K562 (cell line): ENCODE data around the gene ITLN1. TPM values are rescaled to one million over a fixed set of nuclear protein-coding genes. Genes with fewer than 3 reads are reported as not detected.
A peak's percentile ranks its signal among the peaks of the same experiment; 100 is the strongest.

Experiments used
- ATAC-seq: fragments of 200-7000 bp; cut with Tn5 transposase; 3 replicates; pipeline ENCODE4 v1.9.1; 2020; ENCODE audit warnings: moderate library complexity
- BruUV-seq: library from RNA; stranded (reverse); fragments of 400-500 nt; replicated peaks from 2 replicates; lab custom pipeline; 2021; lab: Mats Ljungman, UMichigan
- CTCF ChIA-PET: fragments of 300-600 bp; formaldehyde crosslinking; extraction: SDS; loops from one replicate; lab custom pipeline; 2021; ENCODE audit warnings: low intra/inter-chr PET ratio; lab: Yijun Ruan, JAX
- POLR2A ChIA-PET: fragments of 300-600, 350-650 bp; sonication (Branson Sonifier 250); formaldehyde crosslinking; extraction: SDS; loops from one replicate; lab custom pipeline; 2021; ENCODE audit warnings: antibody characterized with exemption, inconsistent platforms; lab: Yijun Ruan, JAX
- DNase-seq, 4 experiments: peaks; one replicate each; pipeline versions ENCODE4 v3.0.0 to v3.0.0-alpha.2; 2011 to 2018; ENCODE audit warnings: low spot score in 3 of 4, mixed read lengths in 3 of 4; ENCODE audit errors: extremely low read depth in 1 of 4
- FAIRE-seq: peaks from 2 replicates; lab custom pipeline; 2011; peaks lifted over from hg19 to GRCh38; lab: Jason Lieb, UNC
- H2AFZ ChIP-seq: 2 replicates; pipeline ENCODE4 v1.6.0; 2011; ENCODE audit warnings: low read depth, low read length, control low read depth, inconsistent platforms
- H3K27ac ChIP-seq: fragments of 200-600 bp; 3 replicates; pipeline ENCODE4 v1.8.0; 2011; ENCODE audit warnings: low read depth, mild to moderate bottlenecking, control low read depth, inconsistent platforms, low read length, moderate library complexity, mixed read lengths; ENCODE audit errors: extremely low read depth
- H3K27me3 ChIP-seq, 2 experiments: fragments of 300-600 bp in 1 of 2; 2 replicates in 1 of 2; 3 replicates in 1 of 2; pipeline versions ENCODE4 v1.6.0 to v1.8.0; 2011; ENCODE audit warnings: inconsistent platforms in 2 of 2, low read length in 2 of 2, mild to moderate bottlenecking in 1 of 2, mixed read lengths in 1 of 2, moderate library complexity in 1 of 2; ENCODE audit not compliant: control insufficient read depth in 2 of 2, insufficient read depth in 2 of 2
- H3K36me3 ChIP-seq: fragments of 300-600 bp; 3 replicates; pipeline ENCODE4 v1.8.0; 2011; ENCODE audit warnings: mild to moderate bottlenecking, low read length, inconsistent platforms; ENCODE audit not compliant: control insufficient read depth, insufficient read depth
- H3K4me1 ChIP-seq, 2 experiments: fragments of 200-600 bp in 1 of 2; replicated peaks in 1 of 2; 2 replicates in 1 of 2; 3 replicates in 1 of 2; pipeline versions ENCODE4 v1.5.1 to v1.8.0; 2011; ENCODE audit warnings: inconsistent platforms in 2 of 2, low read length in 2 of 2, mild to moderate bottlenecking in 1 of 2, mixed read lengths in 1 of 2, moderate library complexity in 1 of 2; ENCODE audit not compliant: control insufficient read depth in 2 of 2, insufficient read depth in 2 of 2
- H3K4me2 ChIP-seq: 2 replicates; pipeline ENCODE4 v1.6.1; 2011; ENCODE audit warnings: low read length, control low read depth, inconsistent platforms, mixed read lengths; ENCODE audit not compliant: insufficient read depth
- H3K4me3 ChIP-seq: fragments of 200-600 bp; sonication (generic), shearing (Covaris generic); 2 replicates; pipeline ENCODE4 v1.5.1; 2016; ENCODE audit warnings: control low read depth, inconsistent platforms
- H3K79me2 ChIP-seq: fragments of 200-600 bp; 3 replicates; pipeline ENCODE4 v1.8.0; 2011; ENCODE audit warnings: low read length, inconsistent platforms; ENCODE audit not compliant: control insufficient read depth, insufficient read depth
- H3K9ac ChIP-seq, 2 experiments: 2 replicates each; pipeline versions ENCODE4 v1.6.0 to v1.6.1; 2011; ENCODE audit warnings: low read depth in 2 of 2, low read length in 2 of 2, control low read depth in 1 of 2, inconsistent platforms in 1 of 2, mild to moderate bottlenecking in 1 of 2, mixed read lengths in 1 of 2; ENCODE audit not compliant: insufficient read depth in 1 of 2
- H3K9me1 ChIP-seq: one replicate; pipeline ENCODE4 v1.6.0; 2011; ENCODE audit warnings: inconsistent platforms, mild to moderate bottlenecking, low read length, moderate library complexity; ENCODE audit not compliant: control insufficient read depth, insufficient read depth
- H3K9me3 ChIP-seq: replicated peaks from 2 replicates; pipeline ENCODE4 v1.5.1; 2011; ENCODE audit warnings: low read depth, low read length, inconsistent platforms; ENCODE audit not compliant: control insufficient read depth, insufficient read depth
- H4K20me1 ChIP-seq: replicated peaks from 2 replicates; pipeline ENCODE4 v1.6.1; 2011; ENCODE audit warnings: low read length, inconsistent platforms, mixed read lengths; ENCODE audit not compliant: control insufficient read depth, insufficient read depth
- CBFA2T3 ChIP-seq: fragments of 450-650 bp; IDR thresholded peaks from 2 replicates; pipeline ENCODE4 v1.6.1; 2017
- CBX3 ChIP-seq, 2 experiments: IDR thresholded peaks; 1 replicate in 1 of 2; 2 replicates in 1 of 2; pipeline ENCODE4 v1.6.1; 2012; ENCODE audit warnings: inconsistent platforms in 2 of 2, low read length in 2 of 2, borderline replicate concordance in 1 of 2, control low read depth in 1 of 2
- CTBP1 ChIP-seq: fragments of 450-650 bp; IDR thresholded peaks from 2 replicates; pipeline ENCODE4 v1.6.1; 2016; ENCODE audit warnings: borderline replicate concordance
- FOXJ2 ChIP-seq: fragments of 200-800 bp; sonication (Bioruptor generic); IDR thresholded peaks from 2 replicates; pipeline ENCODE4 v1.6.1; 2016; ENCODE audit warnings: missing genetic modification characterization, missing compliant biosample characterization
- HSF4 ChIP-seq: fragments of 250-450 bp; sonication (Bioruptor Pico); IDR thresholded peaks from 2 replicates; pipeline ENCODE4 v2.1.2; 2022; ENCODE audit warnings: mild to moderate bottlenecking, moderate library complexity, borderline replicate concordance
- ILF3 ChIP-seq: fragments of 450-650 bp; IDR thresholded peaks from 2 replicates; pipeline ENCODE4 v1.6.1; 2018; ENCODE audit warnings: antibody characterized with exemption, mild to moderate bottlenecking, moderate library complexity, borderline replicate concordance
- MYNN ChIP-seq, 2 experiments: sonication (generic); formaldehyde crosslinking in 1 of 2; IDR thresholded peaks; 2 replicates each; pipeline versions ENCODE4 v1.5.0 to v1.6.1; 2016 to 2020; ENCODE audit warnings: antibody characterized with exemption in 1 of 2, missing genetic modification reagents in 1 of 2
- NFATC3 ChIP-seq: fragments of 450-650 bp; IDR thresholded peaks from 2 replicates; pipeline ENCODE4 v1.6.1; 2017; ENCODE audit warnings: mild to moderate bottlenecking
- SRF ChIP-seq, 2 experiments: fragments of 250-450, 450-650 bp in 1 of 2; sonication (Bioruptor Pico) in 1 of 2; sonication (generic) in 1 of 2; formaldehyde crosslinking; IDR thresholded peaks; 2 replicates each; pipeline versions ENCODE4 v1.5.0 to v1.5.1; 2020 to 2022; ENCODE audit warnings: mild to moderate bottlenecking in 1 of 2, missing genetic modification reagents in 1 of 2
- TCF15 ChIP-seq: fragments of 250-450 bp; sonication (Bioruptor Pico); IDR thresholded peaks from 2 replicates; pipeline ENCODE4 v1.8.0; 2022; ENCODE audit warnings: moderate library complexity, mild to moderate bottlenecking, inconsistent platforms
- TEAD4 ChIP-seq, 2 experiments: sonication (generic) in 1 of 2; formaldehyde crosslinking in 1 of 2; IDR thresholded peaks; 2 replicates each; pipeline versions ENCODE4 v1.6.1 to v1.8.0; 2012 to 2022; ENCODE audit warnings: borderline replicate concordance in 1 of 2, inconsistent platforms in 1 of 2, low read length in 1 of 2, mild to moderate bottlenecking in 1 of 2, missing genetic modification reagents in 1 of 2
- TFAP4 ChIP-seq: sonication (generic); formaldehyde crosslinking; IDR thresholded peaks from 2 replicates; pipeline ENCODE4 v1.8.0; 2022; ENCODE audit warnings: missing genetic modification reagents, mild to moderate bottlenecking, moderate library complexity, borderline replicate concordance
- ZBTB17 ChIP-seq: fragments of 450-650 bp; formaldehyde crosslinking; IDR thresholded peaks from 2 replicates; pipeline ENCODE4 v1.4.0; 2020; ENCODE audit warnings: mild to moderate bottlenecking
- ZKSCAN3 ChIP-seq: fragments of 250-450 bp; sonication (Bioruptor Pico); IDR thresholded peaks from 2 replicates; pipeline ENCODE4 v1.4.0; 2020
- ZNF12 ChIP-seq: sonication (generic); formaldehyde crosslinking; IDR thresholded peaks from 2 replicates; pipeline ENCODE4 v1.4.0; 2020; ENCODE audit warnings: mild to moderate bottlenecking, missing genetic modification reagents
- ZNF431 ChIP-seq: sonication (generic); formaldehyde crosslinking; IDR thresholded peaks from 2 replicates; pipeline ENCODE4 v1.8.0; 2022; ENCODE audit warnings: mild to moderate bottlenecking, missing genetic modification reagents
- WGBS: fragments of 100-300 bp; shearing (Covaris generic); methylation state at CpG from one replicate; pipeline ENCODE4 v1.1.6; 2016; ENCODE audit warnings: low coverage, mixed read lengths; ENCODE audit not compliant: insufficient coverage; ENCODE audit errors: missing lambda C conversion rate; 5-methylcytosine and 5-hydroxymethylcytosine counted together
- in situ Hi-C: fragments of 300-500 bp; cut with MboI; formaldehyde crosslinking; loops from 4 replicates; pipeline ENCODE4 v1.15.0; 2018; ENCODE audit warnings: inconsistent platforms, mixed read lengths
- intact Hi-C: fragments of 100-400 bp; cut with micrococcal nuclease; formaldehyde crosslinking; loops from 2 replicates; pipeline ENCODE4 v1.14.2; 2022
- polyA plus RNA-seq, 8 experiments: library from polyadenylated mRNA; depleted of rRNA in 4 of 8; stranded (reverse) in 5 of 8; unstranded in 3 of 8; fragments of >200 nt; fragmentation: Nextera tagmentation in 2 of 8; fragmentation: Illumina TruSeq in 1 of 8; extraction: Ambion mirVana in 2 of 8; extraction: Trizol in 1 of 8; gene quantifications; 2 replicates each; pipeline versions ENCODE4 v1.2.1 to v1.2.3, GENCODE V29; 2011 to 2014; ENCODE audit warnings: inconsistent platforms in 1 of 8, missing spikeins in 1 of 8
- total RNA-seq, 7 experiments: library from RNA; depleted of rRNA in 6 of 7; stranded (reverse); fragments of >200 nt in 6 of 7; fragmentation: Illumina TruSeq in 2 of 7; extraction: Trizol in 2 of 7; gene quantifications; 2 replicates each; pipeline versions ENCODE4 v1.2.1 to v1.2.3, GENCODE V29; 2011 to 2021; ENCODE audit warnings: low replicate concordance in 1 of 7

ITLN1 gene
- total and polyA plus RNA-seq, 9 of the 15 experiments (the other 6 are each of a cell fraction or from before 2014, with no cell fraction given): not detected

- Histone ChIP-seq H3K9ac (no peak overlapping the region), H3K79me2 (no peaks in the 10 kb centered on the region), H3K4me1 (0 out of 5 replicates have a peak, but pooled peaks cover 0 to 3% of the 10 kb centered on the region in 2 experiments), H4K20me1 (no peaks in the 10 kb centered on the region), H3K4me3 (no peak overlapping the region), H3K9me1 (no peaks in the 10 kb centered on the region), H3K4me2 (no peak overlapping the region), H3K27me3 (peaks cover 2 to 20% of the 10 kb centered on the region in 2 experiments; a peak in 2 of 5 replicates), H3K9me3 (no peaks in the 10 kb centered on the region)
- DNase-seq: no peak
- CTCF ChIA-PET: interaction anchor here (0.6 to 2.3 kb wide), 3 partner anchors 115 to 322 kb away, joined by 3 to 18 read pairs (median 7); partner anchors contain the start of gene ITLN2
- 4% methylated on average over 3 of the region's 3 CpGs for WGBS
- no peak for FAIRE-seq
- POLR2A ChIA-PET: interaction anchor here (0.6 kb wide), 1 partner anchor 476 kb away, joined by 4 read pairs; no protein-coding TSS in a partner anchor
- BruUV-seq: no TSS peak
- in situ Hi-C loops: loop anchor here (5.0 to 25.0 kb wide), 2 partner anchors 117 to 252 kb away; partner anchors contain the start of genes ITLN2, KLHDC9 and NECTIN4
- TF ChIP-seq CTBP1 (0 out of 2 replicates have a peak, but pooled peaks have one; percentile 13), TEAD4 (IDR thresholded peaks at IDR 0.05; ENCODE audit: low read length) (peak; percentile 27; the same call in 1 of the 2 replicates), TEAD4 (CRISPR knock-in tag; IDR thresholded peaks at IDR 0.05; ENCODE audit: borderline replicate concordance) (no peak), ZBTB17 (no peak), HSF4 (CRISPR knock-in tag) (no peak), ILF3 (no peak), FOXJ2 (no peak), TFAP4 (CRISPR knock-in tag) (no peak), CBX3 (IDR thresholded peaks at IDR 0.05; ENCODE audit: borderline replicate concordance in 1 of 2, low read length in 2 of 2) (no peak), ZKSCAN3 (CRISPR knock-in tag) (no peak), ZNF431 (CRISPR knock-in tag) (no peak), NFATC3 (no peak), CBFA2T3 (peak; percentile 4; the same call in 1 of the 2 replicates), MYNN (IDR thresholded peaks at IDR 0.05) (no peak), MYNN (CRISPR knock-in tag; IDR thresholded peaks at IDR 0.05) (no peak), SRF (CRISPR knock-in tag; IDR thresholded peaks at IDR 0.05) (no peak), ZNF12 (CRISPR knock-in tag) (no peak), TCF15 (CRISPR knock-in tag) (no peak)
- TF ChIP-seq, all 486 proteins: peak for 3
- no peak for ATAC-seq
- Histone ChIP-seq H3K36me3 (no peaks in the 10 kb centered on the region), H3K27ac (no peak overlapping the region), H2AFZ (no peak overlapping the region)
- intact Hi-C loops: loop anchor here (1.0 to 10.0 kb wide), 4 partner anchors 116 to 339 kb away; partner anchors contain the start of genes B4GALT3 and KLHDC9
Measured at GRCh38 chr1:160835751-160836150, 49.2 kb downstream of the ITLN1 start.
